Measurements from ENCODE around the gene ZNF609. TPM values are rescaled to one million over a fixed set of nuclear protein-coding genes. Genes with fewer than 3 reads are reported as not detected.

The ZNF609 gene
- total and polyA plus RNA-seq, 10 of the 15 experiments (the other 5 are each of a cell fraction or from before 2014, with no cell fraction given), result 5.1 to 35.3 (median 13.6) TPM

GRCh38 chr15:64422697-64423096 is 37.7 kb upstream of the ZNF609 start (continued):
- TF ChIP-seq TBL1XR1 (IDR thresholded peaks at IDR 0.05; ENCODE audit: low read depth, low read length), result no peak

GRCh38 chr15:64423970-64424369 is 36.4 kb upstream of the ZNF609 start:
- Histone ChIP-seq H3K27me3 (replicated peaks in 1 of 2; ENCODE audit: control insufficient read depth in 2 of 2, insufficient read depth in 2 of 2, low read length in 1 of 2) (no peaks in the 10 kb centered on the region), H4K20me1 (ENCODE audit: control insufficient read depth, insufficient read depth) (no peaks in the 10 kb centered on the region), H3K4me3 (peak overlapping the region; percentile 16; the same call in 1 of the 2 replicates), H2AFZ (ENCODE audit: control insufficient read depth, low read depth, low read length) (no peak overlapping the region), H3K4me2 (ENCODE audit: control insufficient read depth, insufficient read depth) (peak overlapping the region; percentile 72), H3K79me2 (ENCODE audit: control insufficient read depth, insufficient read depth, low read length) (no peaks in the 10 kb centered on the region), H3K36me3 (ENCODE audit: control insufficient read depth in 2 of 2, insufficient read depth in 2 of 2, low read length in 1 of 2) (peaks cover 0 to 12% of the 10 kb centered on the region in 2 experiments; a peak in 3 of 4 replicates), H3K27ac (ENCODE audit: control insufficient read depth, insufficient read depth) (peak overlapping the region; percentile 62), H3K4me1 (ENCODE audit: control insufficient read depth, insufficient read depth, low read length) (peaks cover 14% of the 10 kb centered on the region), H3K9me3 (replicated peaks; ENCODE audit: control insufficient read depth, insufficient read depth, low read length) (no peaks in the 10 kb centered on the region), H3K9ac (ENCODE audit: control insufficient read depth, insufficient read depth, low read length) (0 out of 2 replicates have a peak overlapping the region, but pooled peaks have one; percentile 19)
- DNase-seq (ENCODE audit: low read depth, low spot score), result peak; percentile 25
- ChIA-PET POLR2A (no interaction called here), CTCF (interaction anchor here (1.3 to 5.7 kb wide), 4 partner anchors 36 to 305 kb away, joined by 3 to 64 read pairs (median 16); no protein-coding TSS in a partner anchor), SMC1A (ENCODE audit: uncharacterized antibody, unreplicated experiment) (interaction anchor here (0.9 to 1.9 kb wide), 5 partner anchors 20 to 304 kb away, joined by 3 to 8 read pairs (median 4); no protein-coding TSS in a partner anchor), RAD21 (ENCODE audit: unreplicated experiment) (interaction anchor here (1.5 to 3.1 kb wide), 5 partner anchors 36 to 304 kb away, joined by 3 to 12 read pairs (median 10); partner anchors contain the start of gene ZNF609)
- no peak for FAIRE-seq
- 28% methylated on average over 6 of the region's 6 CpGs for WGBS (ENCODE audit: insufficient coverage, insufficient replicate concordance, low lambda C conversion rate, missing lambda C conversion rate)
- ATAC-seq, result peak; percentile 82
- intact Hi-C loops (cut with micrococcal nuclease; ENCODE audit: unreplicated experiment) (loop anchor here (10.0 kb wide), 1 partner anchor 211 kb away; no protein-coding TSS in a partner anchor), in situ Hi-C loops (cut with MboI) (no loop called here)
- no TSS peak for BruUV-seq (replicated peaks)
- TF ChIP-seq USF1 (IDR thresholded peaks at IDR 0.05; ENCODE audit: borderline replicate concordance, extremely low read length, insufficient read depth, low read depth, low read length) (no peak), ATF3 (IDR thresholded peaks at IDR 0.05; ENCODE audit: borderline replicate concordance, extremely low read depth, low read depth, low read length) (no peak), EP300 (IDR thresholded peaks at IDR 0.05; ENCODE audit: borderline replicate concordance in 1 of 2, control insufficient read depth in 1 of 2, low read depth in 2 of 2, low read length in 2 of 2) (peak; percentile 79 to 90; a peak in 3 of 4 replicates), RUNX3 (IDR thresholded peaks at IDR 0.05; ENCODE audit: low read length) (peak; percentile 74), NR2C1 (IDR thresholded peaks at IDR 0.05) (no peak), ZNF217 (IDR thresholded peaks at IDR 0.05) (peak; percentile 36; the same call in 1 of the 2 replicates), SRF (IDR thresholded peaks at IDR 0.05; ENCODE audit: low read depth in 2 of 2, low read length in 2 of 2) (no peak), SREBF1 (IDR thresholded peaks at IDR 0.05; ENCODE audit: low read length) (no peak), PBX3 (IDR thresholded peaks at IDR 0.05; ENCODE audit: insufficient replicate concordance, low read depth, low read length) (no peak), CHD4 (IDR thresholded peaks at IDR 0.05) (no peak), RBBP5 (conservative IDR thresholded peaks at IDR 0.05) (no peak), SP1 (IDR thresholded peaks at IDR 0.05; ENCODE audit: low read depth, low read length) (no peak), RELB (IDR thresholded peaks at IDR 0.05; ENCODE audit: low read depth) (peak; percentile 94), NFIC (IDR thresholded peaks at IDR 0.05; ENCODE audit: low read depth, low read length) (peak; percentile 66; the same call in 1 of the 2 replicates), TARDBP (IDR thresholded peaks at IDR 0.05; ENCODE audit: borderline replicate concordance) (no peak)
- TF ChIP-seq, protein P1, sequence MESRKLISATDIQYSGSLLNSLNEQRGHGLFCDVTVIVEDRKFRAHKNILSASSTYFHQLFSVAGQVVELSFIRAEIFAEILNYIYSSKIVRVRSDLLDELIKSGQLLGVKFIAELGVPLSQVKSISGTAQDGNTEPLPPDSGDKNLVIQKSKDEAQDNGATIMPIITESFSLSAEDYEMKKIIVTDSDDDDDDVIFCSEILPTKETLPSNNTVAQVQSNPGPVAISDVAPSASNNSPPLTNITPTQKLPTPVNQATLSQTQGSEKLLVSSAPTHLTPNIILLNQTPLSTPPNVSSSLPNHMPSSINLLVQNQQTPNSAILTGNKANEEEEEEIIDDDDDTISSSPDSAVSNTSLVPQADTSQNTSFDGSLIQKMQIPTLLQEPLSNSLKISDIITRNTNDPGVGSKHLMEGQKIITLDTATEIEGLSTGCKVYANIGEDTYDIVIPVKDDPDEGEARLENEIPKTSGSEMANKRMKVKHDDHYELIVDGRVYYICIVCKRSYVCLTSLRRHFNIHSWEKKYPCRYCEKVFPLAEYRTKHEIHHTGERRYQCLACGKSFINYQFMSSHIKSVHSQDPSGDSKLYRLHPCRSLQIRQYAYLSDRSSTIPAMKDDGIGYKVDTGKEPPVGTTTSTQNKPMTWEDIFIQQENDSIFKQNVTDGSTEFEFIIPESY (IDR thresholded peaks at IDR 0.05), result no peak
